Endodermal cell (in vitro differentiated cells): ENCODE measurements around the gene ZEB2. TPM values are rescaled to one million over a fixed set of nuclear protein-coding genes. Genes with fewer than 3 reads are reported as not detected.

Experiments used
- DNase-seq: peaks from one replicate; pipeline ENCODE4 v3.0.0-alpha.2; 2017
- H3K27ac ChIP-seq: 2 replicates; pipeline ENCODE4 v1.5.1; 2013; ENCODE audit warnings: mild to moderate bottlenecking, low read depth, low read length, moderate library complexity
- H3K27me3 ChIP-seq: 2 replicates; pipeline ENCODE4 v1.6.1; 2013; ENCODE audit warnings: mild to moderate bottlenecking, low read length, moderate library complexity; ENCODE audit not compliant: insufficient read depth, control insufficient read depth, poor library complexity, severe bottlenecking
- H3K36me3 ChIP-seq: 2 replicates; pipeline ENCODE4 v1.7.0; 2013; ENCODE audit warnings: mild to moderate bottlenecking, low read length, moderate library complexity; ENCODE audit not compliant: control insufficient read depth, insufficient read depth
- H3K4me1 ChIP-seq: one replicate; pipeline ENCODE4 v1.7.0; 2013; ENCODE audit warnings: low read length; ENCODE audit not compliant: control insufficient read depth, insufficient read depth
- H3K4me3 ChIP-seq: 2 replicates; pipeline ENCODE4 v1.5.1; 2013; ENCODE audit warnings: mild to moderate bottlenecking, low read length, moderate library complexity
- H3K9ac ChIP-seq: 2 replicates; pipeline ENCODE4 v1.6.1; 2013; ENCODE audit warnings: mild to moderate bottlenecking, low read length, moderate library complexity; ENCODE audit not compliant: poor library complexity, severe bottlenecking; ENCODE audit errors: extremely low read depth
- H3K9me3 ChIP-seq: 2 replicates; pipeline ENCODE4 v1.6.1; 2013; ENCODE audit warnings: mild to moderate bottlenecking, low read length, moderate library complexity; ENCODE audit not compliant: control insufficient read depth
- H3K27ac Mint-ChIP-seq: 2 replicates; pipeline ENCODE4 v1.8.0; 2020; ENCODE audit warnings: mixed read lengths
- H3K27me3 Mint-ChIP-seq: 2 replicates; pipeline ENCODE4 v1.8.0; 2021; ENCODE audit warnings: mild to moderate bottlenecking, mixed read lengths; ENCODE audit not compliant: insufficient read depth
- H3K36me3 Mint-ChIP-seq: 2 replicates; pipeline ENCODE4 v1.8.0; 2020; ENCODE audit warnings: low read depth, mixed read lengths
- H3K4me1 Mint-ChIP-seq: 2 replicates; pipeline ENCODE4 v1.8.0; 2020; ENCODE audit warnings: mixed read lengths
- H3K4me3 Mint-ChIP-seq: 2 replicates; pipeline ENCODE4 v1.8.0; 2020; ENCODE audit warnings: mild to moderate bottlenecking, moderate library complexity, mixed read lengths
- H3K9me3 Mint-ChIP-seq: 2 replicates; pipeline ENCODE4 v1.8.0; 2020; ENCODE audit warnings: mild to moderate bottlenecking, mixed read lengths
- CTCF ChIP-seq: fragments of 200-600 bp; sonication (generic); conservative IDR thresholded peaks from 2 replicates; pipeline ENCODE4 v1.5.0; 2021; ENCODE audit warnings: antibody characterized with exemption, mild to moderate bottlenecking
- WGBS, 2 experiments: methylation state at CpG; one replicate each; pipeline versions ENCODE4 v1.1.5 to v1.1.7; 2013; ENCODE audit warnings: missing lambda C conversion rate in 2 of 2, mixed read lengths in 1 of 2; ENCODE audit not compliant: insufficient coverage in 1 of 2, insufficient read length in 1 of 2; 5-methylcytosine and 5-hydroxymethylcytosine counted together
- total RNA-seq, 2 donors: library from RNA; stranded (reverse); fragmentation: NEBNext Ultra II Directional in 1 of 2; extraction: Animal tissue kit (Norgen Biotek cat#: 25700) in 1 of 2; gene quantifications; 2 replicates in 1 of 2; 3 replicates in 1 of 2; pipeline ENCODE4 v1.2.1, GENCODE V29; 2021

ZEB2 gene
- total RNA-seq, 2 donors from 2014 or later: 0.29 to 0.31 TPM

DNA sequence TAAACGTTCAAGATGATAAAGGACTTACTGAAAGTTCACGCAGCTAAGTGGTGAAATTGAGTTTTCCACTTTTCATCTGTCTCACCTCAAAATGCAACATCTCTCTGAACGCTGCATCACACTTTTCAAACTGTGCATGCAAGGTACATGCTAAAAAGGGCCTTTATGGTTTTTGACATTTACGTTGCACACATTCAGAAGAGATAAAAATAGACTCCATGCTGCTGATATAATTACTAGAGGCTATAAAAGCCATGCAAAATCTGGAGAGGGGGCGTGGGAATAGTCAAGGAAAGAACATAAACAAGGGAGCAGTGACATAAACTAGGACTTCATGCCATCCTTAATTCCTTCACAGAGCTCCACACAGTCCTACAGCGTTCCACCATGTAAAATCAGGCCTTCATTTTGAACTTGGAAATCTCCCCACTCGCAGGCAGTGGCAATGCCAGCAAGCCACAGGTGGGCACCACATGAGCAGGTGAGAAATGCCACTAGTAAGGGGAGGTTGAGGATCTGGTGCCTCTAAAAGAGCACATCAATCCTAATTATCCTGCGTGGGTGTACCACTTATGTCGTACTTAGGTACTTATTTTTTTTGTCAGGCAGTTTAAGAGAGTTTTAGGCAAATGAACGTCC, 71.4 kb downstream of the ZEB2 start:
- Histone ChIP-seq H3K27me3 (peaks cover 38% of the 10 kb centered on the region), H3K36me3 (no peaks in the 10 kb centered on the region), H3K27ac (no peak overlapping the region), H3K4me3 (no peak overlapping the region), H3K4me1 (peaks cover 10% of the 10 kb centered on the region), H3K9me3 (no peaks in the 10 kb centered on the region), H3K9ac (no peak overlapping the region)
- Mint-ChIP-seq H3K9me3 (no peaks in the 10 kb centered on the region), H3K36me3 (no peaks in the 10 kb centered on the region), H3K27me3 (peaks cover 56% of the 10 kb centered on the region), H3K27ac (no peak overlapping the region), H3K4me1 (peaks cover 42% of the 10 kb centered on the region), H3K4me3 (no peak overlapping the region)
- no peak for TF ChIP-seq CTCF
- DNase-seq: no peak
- 87% methylated on average over 5 to 10 of the region's 10 CpGs for WGBS, 2 experiments

DNA sequence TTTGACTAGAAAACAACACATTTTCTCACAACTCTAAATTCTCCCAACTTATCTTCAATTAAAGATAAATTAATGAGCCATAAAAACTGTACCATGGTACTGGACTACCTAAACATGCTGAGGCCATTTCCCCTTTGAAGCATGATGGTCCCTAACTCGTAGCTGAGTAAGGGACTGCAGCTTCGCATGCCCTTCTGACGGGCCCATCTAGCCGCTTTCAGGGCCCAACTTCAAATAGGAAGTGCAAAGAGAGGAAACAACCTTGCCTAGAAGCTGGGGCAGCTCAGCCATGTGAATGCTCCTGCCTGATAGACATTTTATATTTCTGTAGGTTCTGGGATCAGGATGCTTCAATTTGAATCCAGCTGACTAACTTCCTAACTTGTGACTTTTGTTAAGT, 72.4 kb downstream of the ZEB2 start:
- H3K27ac ChIP-seq: no peak overlapping the region
- H3K36me3 ChIP-seq: no peaks in the 10 kb centered on the region
- H3K9me3 ChIP-seq: no peaks in the 10 kb centered on the region
- H3K27me3 ChIP-seq: peaks cover 42% of the 10 kb centered on the region
- no peaks in the 10 kb centered on the region for H3K36me3 Mint-ChIP-seq
- H3K4me3 Mint-ChIP-seq: no peak overlapping the region
- no peak overlapping the region for H3K4me3 ChIP-seq
- no peak for TF ChIP-seq CTCF
- peaks cover 34% of the 10 kb centered on the region for H3K4me1 Mint-ChIP-seq
- no peaks in the 10 kb centered on the region for H3K9me3 Mint-ChIP-seq
- WGBS, 2 experiments: 95 to 100% methylated on average over 4 of the region's 4 CpGs
- peaks cover 58% of the 10 kb centered on the region for H3K27me3 Mint-ChIP-seq
- no peak overlapping the region for H3K27ac Mint-ChIP-seq
- DNase-seq: no peak
- no peak overlapping the region for H3K9ac ChIP-seq
- peaks cover 8% of the 10 kb centered on the region for H3K4me1 ChIP-seq

DNA sequence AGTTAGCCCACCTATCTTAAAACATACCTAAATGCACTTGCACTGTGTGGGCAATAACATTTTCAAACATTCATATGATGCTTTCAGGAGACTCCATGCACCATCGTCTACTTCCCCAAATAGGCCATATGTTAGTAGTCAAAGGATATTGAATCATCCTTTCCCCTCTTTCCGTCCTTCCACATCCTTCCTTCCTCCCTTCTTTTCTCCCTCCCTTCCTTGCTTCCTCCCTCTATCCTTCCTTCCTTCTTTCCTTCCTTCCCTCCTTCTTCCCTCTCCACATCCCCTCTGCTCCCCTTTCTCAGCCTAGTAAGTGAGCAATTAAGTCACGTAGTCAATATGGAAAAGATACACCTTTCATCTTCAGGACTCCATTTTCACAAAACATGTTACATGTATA, 73.8 kb downstream of the ZEB2 start:
- H3K4me3 Mint-ChIP-seq: no peak overlapping the region
- Histone ChIP-seq H3K9me3 (no peaks in the 10 kb centered on the region), H3K9ac (no peak overlapping the region), H3K4me3 (no peak overlapping the region), H3K27ac (no peak overlapping the region), H3K4me1 (peaks cover 17% of the 10 kb centered on the region), H3K36me3 (no peaks in the 10 kb centered on the region), H3K27me3 (peaks cover 42% of the 10 kb centered on the region)
- no peaks in the 10 kb centered on the region for H3K36me3 Mint-ChIP-seq
- no peak for DNase-seq
- no peak for TF ChIP-seq CTCF
- H3K9me3 Mint-ChIP-seq: no peaks in the 10 kb centered on the region
- peaks cover 33% of the 10 kb centered on the region for H3K4me1 Mint-ChIP-seq
- 94 to 100% methylated on average over 2 to 3 of the region's 3 CpGs for WGBS, 2 experiments
- H3K27me3 Mint-ChIP-seq: peaks cover 60% of the 10 kb centered on the region
- H3K27ac Mint-ChIP-seq: no peak overlapping the region
